Skin of body (tissue), 2 donors: ENCODE data around the gene PRKACA. TPM values are rescaled to one million over a fixed set of nuclear protein-coding genes. Genes with fewer than 3 reads are reported as not detected.

Source experiments
- DNase-seq: peaks from one replicate; lab custom pipeline; 2025; lab: John Stamatoyannopoulos, UW
- total RNA-seq: library from RNA; depleted of rRNA; stranded (reverse); fragments of >200 nt; gene quantifications from one replicate; pipeline ENCODE4 v1.2.3, GENCODE V29; 2014

Gene PRKACA
- 35.0 TPM for total RNA-seq

DNA sequence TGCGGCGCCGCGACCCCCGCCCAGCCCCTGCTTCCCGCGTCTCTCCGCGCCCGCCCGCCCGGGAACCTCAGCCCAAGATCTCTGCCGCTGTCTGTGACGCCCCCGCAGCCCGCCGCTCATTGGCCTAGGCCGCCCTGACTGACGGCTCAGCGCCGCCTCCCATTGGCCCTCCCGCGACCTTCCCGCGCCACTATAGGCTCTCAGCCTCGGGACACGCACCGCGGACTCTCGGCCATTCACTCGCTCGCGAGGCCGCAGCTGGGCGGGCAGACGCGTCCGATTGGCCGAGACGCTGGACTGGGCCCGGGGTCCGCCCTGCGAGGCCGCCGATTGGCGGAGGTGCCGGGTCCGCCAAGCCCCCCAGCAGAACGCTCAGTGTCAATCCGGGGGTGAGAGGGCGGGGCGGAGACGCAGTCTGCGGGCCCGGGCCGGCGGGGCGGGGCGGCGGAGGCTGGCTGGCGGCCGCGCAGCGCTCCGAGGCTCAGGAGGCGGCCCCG is at the start of gene PRKACA:
PRKACA (minus strand) TSS at position 95 of the 497 bp plus-strand sequence. CDS start 215 bp downstream, outside the sequence.
- DNase-seq, result peak; percentile 99

DNA sequence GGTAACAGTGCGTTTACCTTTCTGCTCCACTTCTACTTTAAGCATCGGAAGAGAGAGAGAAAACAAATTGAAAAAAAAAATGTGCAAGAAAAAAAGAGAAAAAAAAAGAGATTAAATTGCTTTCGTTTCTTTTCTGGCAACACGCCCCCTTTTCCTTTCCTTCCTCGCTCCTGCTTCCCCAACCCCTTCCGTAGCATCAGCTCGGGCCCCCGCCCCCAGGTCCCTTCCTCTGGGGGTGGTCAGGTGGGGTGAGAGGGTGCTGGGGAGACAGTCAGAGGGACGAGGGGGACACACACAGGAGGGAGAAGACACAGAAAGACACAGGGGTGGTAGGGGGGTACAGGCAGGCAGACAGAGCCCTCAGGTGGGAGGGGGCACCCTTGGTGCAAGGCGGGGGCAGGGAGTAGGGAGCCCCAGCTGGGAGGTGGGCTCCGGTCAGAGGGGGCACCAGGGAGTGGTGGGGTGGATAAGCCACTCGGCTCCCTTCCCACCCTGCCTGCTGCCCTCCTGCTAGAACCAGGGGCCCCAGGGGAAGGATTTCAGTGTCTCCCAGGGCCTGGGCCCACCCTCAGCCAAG is 49.5 kb upstream of the PRKACA start:
- DNase-seq, result no peak

DNA sequence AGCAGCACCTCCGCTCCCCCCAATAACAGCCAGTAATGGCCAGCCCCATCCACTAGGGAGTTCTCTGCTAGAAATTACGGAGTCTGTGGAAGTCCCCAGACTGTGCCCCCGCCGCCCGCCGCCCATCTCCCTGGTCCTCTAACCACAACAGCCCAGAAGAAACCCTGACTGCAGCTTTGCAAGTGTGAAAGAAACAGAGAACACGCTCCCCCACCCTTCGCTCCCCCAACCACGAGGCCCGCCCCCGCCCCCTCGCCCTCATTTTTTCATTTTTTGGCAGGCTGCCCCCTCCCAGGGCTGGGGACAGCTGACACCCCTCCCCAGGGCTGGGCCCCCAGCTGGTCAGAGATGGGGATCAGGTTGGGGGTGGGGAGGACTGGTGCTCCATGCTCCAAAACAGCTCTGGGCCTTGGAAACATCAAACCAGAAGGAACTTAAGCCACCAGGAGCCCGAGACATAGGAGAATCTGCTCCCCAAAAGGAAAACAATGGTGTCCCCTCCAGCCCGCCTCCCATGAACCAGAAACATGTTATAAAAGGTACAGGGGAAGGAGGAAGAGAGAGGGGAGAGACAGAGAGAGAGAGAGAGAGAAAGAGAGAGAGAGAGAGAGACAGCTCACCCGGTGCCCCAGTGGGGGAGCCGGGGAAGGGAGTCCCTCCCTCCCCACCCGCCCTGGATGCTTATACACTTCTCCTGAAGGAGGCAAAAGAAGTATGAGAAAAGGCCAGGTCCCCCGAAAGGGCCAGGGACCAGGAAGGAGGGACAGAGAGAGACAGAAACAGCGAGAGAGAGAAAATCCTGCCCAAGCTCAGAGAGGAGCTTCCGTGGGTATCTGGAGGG is 48.6 kb upstream of the PRKACA start:
- no peak for DNase-seq

DNA sequence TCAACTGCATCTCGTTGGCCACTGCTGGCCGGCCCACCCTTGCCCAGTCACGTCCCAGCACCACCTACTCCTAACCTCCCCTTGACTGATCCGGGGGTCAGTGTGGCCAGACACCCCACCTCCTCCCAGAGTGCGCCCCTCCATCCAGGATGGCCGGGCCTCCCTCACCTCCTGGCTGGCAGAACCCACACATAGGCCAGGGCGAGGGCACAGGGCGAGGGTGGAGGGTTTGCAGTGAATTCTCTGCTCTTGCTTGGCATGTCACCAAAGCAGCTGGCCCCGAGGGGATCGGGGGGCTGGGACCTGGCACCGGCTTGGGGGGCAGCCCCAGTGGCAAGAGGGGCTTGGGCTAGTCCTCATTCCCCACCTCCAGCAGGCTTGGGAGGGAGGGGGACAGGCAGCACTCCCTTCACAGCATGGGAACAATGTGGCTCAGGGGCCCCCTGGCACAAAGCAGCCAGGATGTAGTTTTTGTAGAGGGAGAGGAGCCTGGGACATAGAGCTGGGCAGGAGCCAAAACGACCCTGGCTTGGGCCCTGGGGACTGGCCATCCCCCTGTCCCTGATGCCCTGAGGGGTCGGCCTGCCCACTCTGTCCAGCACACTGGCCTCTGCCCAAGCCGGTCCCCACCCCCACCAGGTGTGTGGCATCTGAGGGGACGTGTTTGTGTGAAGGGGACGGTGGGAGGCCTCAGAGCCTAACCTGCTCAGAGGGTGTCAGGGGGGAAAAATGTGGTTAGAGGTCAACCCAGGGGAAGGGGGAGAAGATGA is 47.3 kb upstream of the PRKACA start:
- DNase-seq, result no peak

DNA sequence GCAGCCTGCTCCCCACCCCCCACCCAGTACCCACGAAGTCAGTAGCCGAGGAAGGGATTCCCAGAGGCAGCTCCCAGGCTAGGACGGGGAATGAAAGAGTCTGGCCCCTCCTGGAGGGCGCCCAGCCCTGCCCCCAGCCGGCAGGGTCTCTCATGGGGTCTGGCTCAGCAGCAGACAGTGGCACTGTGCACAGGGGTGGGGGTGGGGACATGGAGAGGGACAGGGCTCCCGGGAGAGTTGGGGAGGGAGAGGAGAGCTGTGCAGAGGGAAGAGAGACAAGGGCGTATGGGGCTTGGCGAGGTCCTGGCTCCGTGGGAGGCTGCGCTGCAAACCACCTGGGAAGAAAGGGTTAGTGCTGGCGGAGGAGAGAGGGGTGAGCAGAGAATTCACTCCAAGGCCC is 46.5 kb upstream of the PRKACA start:
- no peak for DNase-seq

DNA sequence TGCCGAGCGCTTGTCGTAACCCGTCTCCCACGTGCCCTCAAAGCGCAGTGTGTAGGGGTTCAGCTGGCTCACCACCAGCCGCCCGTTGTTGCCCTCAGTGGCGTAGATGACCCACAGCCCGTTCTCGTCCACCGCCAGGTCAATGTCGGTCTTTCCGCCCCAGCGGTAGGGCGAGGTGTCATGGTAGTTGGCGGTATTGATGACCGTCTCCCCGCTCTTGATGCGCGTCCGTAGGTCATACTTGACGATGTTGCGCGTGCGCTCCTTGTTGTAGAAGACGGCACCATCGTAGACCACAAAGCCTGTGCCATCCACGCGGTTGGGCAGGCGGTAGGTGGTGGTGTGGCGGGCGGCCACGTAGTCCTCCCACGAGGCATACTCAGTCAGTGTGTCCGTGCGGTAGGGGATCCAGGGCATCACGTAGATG is 45.3 kb upstream of the PRKACA start:
- DNase-seq, result no peak

DNA sequence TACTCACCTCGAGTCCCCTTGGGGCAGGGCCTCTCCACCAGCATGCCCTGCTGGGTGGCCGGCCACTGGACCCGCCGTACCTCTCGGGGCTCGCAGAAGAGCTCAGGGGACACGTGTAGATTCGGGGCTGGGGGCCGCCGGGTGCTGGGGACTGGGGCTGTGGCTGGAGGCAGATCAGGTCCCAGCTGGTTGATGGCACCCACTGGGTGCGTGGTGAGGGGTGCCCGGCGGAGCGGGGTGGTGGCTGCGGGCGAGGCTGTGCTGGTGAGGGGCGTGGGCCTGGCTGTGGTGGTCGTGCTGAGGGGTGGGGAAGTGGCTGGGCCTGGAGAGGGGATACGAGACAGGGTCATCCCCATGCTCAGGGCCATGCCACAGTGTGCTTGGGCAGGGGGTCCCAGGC is 43.7 kb upstream of the PRKACA start:
- DNase-seq, result no peak

DNA sequence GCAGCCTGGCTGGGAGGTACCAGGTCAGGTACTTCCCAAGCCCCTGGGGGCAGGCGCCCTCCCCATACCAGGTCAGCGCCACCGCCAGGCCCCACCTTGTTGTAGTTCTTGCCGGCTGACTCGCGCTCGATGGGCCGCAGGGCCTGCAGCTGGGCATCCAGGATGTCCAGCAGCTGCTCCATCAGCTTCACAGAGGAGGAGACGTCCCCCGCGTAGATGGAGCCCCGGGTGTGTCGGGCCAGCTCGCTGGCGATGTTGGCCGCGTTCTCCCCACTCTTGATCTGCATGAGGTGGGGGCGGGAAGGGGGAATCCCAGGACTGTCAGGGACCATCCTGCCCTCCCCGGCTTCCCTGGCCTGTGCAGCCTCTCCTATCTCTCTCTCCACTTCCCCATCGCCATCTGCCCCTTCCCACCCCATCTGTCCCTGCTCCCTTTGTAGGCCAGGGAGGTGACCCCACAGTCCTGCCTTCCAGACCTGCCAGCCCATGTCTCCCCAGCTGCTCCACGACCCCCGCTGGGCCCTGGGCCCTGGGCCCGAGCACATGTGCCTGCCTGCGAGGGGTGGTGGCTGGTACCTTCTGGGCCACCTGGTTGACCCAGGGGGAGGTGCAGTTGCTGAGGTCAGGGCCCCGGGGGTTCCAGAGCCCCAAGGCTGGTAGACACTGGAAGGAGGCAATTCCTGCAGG is 42.6 kb upstream of the PRKACA start:
- DNase-seq, result no peak

DNA sequence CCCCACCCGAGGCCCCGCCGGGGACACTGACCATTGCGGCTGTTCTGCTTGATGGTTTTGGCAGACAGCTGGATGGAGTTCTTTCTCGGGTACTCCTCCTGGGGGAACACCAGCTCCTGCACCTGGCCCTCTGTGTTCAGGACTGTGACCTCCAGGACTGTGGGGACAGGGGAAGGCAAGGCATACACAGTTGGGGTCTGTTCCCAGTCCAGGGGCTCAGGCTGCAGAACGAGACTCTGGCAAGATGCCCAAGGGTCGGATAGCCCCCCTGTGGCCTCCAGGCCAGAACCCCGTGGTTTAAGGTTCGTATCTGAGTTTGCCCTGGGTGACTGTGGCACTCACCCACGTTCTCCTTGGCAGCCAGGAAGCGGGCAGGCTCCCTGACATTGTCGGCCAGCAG is 41.5 kb upstream of the PRKACA start:
- DNase-seq, result no peak

DNA sequence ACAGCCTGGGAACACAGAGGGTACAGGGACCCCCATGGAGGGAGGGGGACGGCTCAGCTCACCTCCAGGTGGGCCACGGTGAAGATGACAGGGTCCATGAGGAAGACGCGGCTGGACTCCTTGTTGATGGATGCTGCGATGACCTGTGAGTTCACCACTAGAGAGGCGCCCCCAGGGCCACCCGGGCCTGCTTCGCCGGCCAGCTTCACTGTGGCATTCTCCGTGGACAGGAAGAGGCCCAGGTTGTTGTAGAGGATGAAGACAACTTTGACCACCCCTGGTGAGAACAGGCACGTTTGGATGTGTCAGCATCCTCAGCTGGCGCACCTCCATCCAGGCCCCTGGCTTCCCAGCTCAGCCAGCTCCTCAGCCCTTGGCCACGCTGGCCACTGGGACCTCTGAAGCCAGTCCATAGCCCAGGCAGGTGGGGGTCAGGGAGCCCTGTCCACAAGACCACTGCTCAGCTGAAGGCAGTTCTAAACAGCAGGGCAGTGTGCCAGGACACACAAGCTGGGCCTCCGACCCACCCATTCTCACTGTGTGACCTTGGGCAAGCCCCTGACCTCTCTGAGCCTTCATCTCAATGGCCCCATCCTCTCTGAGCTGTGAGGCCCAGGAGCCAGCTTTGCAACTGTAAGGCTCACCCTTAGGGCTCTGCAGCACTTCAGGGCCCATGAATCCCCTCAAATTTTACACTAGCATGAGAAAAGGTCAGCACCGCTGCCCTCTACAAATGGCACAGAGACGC is 40.9 kb upstream of the PRKACA start:
- no peak for DNase-seq

DNA sequence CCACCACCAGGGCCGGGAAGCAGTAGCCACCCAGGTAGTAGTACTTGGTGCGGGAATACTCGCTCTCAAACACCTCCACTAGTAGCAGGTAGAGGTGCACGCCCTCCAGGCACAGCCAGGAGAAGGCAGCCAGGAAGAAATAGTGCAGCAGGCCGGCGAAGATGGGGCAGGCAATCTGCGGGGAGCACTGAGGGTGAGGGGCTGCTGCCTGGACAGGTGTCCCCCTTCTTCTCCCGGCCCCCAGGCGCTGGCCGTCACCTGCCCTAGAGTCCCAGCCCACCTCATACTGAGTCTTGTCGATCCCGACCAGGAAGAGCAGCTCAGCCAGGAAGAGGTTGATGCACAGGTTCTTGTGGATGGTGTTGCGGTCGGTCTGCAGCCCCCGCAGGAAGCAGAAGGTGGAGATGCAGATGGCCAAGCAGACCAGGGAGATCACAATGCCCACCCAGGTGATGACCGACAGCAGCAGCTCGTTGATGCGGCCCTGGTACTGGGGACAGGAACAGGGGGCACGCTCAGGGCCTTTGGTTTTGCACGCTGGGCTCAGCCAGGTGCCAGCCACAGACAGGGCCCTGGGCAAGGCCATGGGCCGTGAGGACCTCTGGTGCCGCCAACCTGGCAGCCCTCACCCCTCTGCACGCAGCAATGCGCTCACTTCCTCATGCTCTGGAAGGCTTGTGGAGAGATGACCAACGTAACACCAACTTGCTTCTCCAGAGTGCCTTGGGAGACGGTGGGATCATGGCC is 39.6 kb upstream of the PRKACA start:
- no peak for DNase-seq

DNA sequence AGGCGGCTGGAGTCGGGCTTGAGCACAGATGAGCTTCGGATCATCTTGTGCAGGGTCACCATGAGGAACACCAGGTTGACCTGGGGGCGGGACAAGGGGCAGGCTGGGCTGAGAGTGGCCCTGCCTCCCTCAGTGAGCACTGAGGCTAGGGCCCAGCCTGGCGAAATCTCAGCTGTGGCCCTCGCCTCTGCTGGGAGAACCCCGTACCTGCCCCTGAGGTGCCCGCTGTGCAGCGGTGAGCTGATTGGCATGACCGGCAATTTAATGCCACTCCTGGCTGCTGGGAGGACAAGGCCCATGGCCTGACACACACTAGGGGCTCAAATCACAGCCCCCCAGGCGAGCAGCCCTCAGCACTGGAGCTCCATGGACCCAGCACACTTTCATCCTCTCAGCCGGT is 38.6 kb upstream of the PRKACA start:
- DNase-seq, result no peak

DNA sequence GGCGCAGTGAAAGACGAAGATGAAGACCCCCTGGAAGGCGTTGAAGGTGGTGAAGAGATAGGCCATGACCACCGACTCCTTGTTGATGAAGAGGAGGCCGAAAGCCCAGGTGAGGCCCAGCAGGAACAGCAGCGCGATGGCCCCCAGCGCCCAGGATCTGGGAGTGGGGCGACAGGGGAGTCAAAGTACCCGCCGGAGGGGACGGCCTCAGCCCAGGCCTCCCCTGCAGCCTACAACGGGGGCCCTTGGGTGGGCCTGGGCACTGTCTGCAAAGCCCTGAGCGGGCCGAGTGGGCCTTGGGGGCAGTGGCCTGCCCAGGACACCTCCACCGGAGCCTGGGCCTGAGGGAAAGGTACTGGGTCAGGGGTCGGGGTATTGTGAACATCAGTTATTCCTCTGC is 37.8 kb upstream of the PRKACA start:
- DNase-seq, result no peak

DNA sequence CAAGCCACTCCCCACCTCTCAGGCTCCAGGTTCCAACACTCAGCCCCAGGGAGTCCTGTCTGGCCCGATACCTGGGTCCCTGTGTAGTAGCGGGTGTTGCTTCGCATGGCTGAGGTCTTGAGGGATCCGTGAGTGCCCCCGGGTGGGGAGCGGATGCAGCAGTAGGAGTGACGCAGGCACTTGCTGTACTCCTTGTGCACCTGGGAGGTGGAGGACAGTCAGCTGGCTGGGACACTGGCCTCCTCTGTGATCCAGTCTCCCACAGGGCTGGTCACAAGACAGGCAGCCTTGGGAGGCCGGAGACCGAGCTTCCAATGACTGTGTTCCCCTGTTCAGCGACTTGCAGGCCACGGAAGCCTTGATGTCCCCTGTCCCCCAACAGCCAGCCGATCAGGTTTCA is 35.2 kb upstream of the PRKACA start:
- no peak for DNase-seq

DNA sequence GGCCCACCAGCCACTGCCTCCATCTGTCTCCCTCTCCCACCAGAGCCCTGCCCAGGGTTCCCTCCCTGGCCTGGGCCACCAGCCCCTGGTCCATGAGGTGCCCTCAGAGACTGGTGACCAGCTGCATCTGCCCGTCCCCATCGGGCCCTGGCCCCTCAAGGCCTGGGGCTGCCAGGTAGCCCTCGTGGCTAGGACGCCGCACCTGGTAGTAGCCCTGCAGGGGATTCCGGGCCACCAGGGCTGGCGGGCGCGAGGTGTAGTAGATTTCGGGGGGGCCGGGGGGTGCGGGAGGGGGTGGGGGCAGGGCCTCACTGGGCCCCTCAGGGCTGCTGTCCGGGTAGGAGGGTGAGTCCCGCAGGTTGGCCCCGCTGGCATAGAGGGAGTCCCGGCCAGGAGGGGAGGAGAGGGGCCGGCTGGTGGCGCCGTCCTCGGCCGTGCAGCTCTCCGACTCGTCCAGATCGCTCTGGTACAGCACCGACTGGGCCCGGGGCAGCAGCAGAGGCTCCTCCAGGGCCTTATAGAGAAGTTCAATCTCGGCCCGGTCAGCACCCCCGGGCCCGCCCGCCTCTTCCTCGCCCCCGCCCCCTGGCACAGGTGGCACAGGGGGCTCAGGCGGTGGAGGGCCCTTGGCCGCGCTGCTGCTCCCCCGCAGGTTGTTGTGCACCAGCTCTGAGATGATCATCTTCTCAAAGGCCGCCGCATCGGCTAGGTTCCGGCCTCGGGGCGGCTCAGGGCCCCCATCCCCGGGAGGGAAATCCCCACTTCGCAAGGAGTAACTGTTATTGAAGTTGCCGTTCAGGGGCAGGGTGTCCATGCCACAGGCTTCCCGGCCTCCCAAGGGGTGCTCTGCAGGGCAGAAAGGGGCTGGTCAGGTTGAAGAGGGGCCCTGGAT is 33.5 kb upstream of the PRKACA start:
- no peak for DNase-seq

DNA sequence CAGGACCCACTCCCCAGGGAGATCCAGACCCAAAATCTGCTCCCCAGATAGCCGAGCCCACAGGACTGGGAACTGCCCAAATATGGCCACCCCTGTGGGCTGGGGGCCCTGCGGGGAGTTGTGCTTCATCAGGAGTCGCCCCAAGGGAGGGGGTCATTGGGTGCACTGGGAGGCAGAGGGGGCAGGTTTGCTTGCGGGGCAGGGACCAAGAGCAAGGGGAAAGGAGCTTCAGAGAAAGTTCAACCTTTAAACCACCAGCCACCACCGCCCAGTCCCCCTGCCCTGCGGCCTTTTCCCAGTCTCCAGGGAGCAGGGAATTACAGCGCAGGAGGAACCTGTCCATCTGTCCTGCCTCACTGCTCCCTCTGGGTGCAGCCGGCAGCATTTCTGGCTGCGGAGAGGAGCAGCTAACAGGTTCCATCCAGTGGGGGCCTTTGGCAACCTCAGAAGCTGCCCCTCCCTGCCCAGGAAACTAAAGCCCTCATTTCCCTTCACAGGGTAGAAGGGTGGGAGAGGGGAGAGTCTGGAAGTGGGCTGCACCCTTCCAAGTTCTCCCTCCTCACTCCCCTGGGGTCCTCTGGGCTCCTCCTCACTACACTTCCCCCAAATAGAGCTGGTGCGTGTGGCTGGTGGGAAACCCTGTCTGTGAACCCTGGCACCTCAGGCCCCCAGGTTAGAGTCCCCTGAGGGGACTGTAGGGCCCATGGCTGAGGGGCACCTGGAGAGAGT is 32.6 kb upstream of the PRKACA start:
- no peak for DNase-seq

DNA sequence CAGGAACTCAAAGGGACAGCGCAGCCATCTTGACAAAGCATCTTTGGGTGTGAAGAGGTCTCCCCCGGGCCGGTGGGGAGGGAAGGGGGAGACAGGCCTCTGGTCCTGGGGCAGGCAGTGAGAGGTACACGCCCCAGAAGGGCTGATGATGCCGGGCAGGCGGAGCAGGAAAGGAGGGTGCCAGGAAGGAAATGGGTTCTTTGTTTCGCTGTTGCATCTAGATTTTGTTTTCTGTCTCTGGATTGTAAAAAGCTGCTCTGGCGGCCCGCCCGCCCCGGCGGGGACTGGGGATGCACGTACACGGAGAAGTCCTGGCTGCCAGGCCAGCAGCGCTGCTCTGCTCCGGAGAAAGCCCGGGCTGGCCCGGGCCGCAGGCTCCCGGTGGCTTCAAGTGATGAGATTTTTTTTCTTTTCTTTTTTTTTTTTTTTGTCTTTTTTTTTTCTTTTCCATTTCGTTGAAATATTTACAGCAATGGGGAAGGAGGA is 32.0 kb upstream of the PRKACA start:
- DNase-seq, result peak; percentile 81

DNA sequence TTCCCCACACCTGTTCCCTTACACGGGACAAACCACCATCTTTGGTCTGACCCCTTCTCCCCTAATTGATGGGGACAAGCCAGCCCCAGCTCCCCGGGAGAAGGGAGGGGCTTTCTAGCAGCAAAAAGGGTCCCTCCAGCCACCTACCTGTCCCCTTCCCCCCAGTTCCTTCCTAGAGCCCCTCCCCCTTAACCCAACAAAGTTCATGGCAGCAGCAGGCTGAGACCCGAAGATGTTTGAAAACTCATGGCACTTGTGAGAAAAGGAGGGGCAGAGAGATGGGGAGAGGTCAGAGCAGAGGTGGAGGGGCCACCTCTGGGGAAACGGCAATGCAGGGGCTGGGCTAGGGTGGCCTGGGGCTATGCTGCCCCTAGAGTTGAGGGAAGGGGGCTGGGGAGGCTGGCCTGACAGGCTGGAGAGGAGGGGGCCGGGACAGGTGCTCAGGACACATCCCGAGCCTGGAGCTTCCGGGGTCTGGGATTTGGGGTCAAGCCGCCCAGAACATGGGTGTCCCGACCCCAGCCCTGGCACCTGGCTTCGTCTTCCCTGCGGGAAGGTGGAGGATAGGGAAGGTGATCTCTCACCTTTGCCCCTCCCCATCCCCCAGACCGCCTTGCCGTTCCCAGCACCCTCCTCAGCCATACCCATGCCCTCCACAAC is 31.3 kb upstream of the PRKACA start:
- no peak for DNase-seq
